Measurements from ENCODE around the gene MAPT.
"Not testable (repeated sequence)": the region's sequence is repeated elsewhere in the genome, so short reads cannot be mapped to it uniquely, and the experiment has no call there.

Gene MAPT

DNA sequence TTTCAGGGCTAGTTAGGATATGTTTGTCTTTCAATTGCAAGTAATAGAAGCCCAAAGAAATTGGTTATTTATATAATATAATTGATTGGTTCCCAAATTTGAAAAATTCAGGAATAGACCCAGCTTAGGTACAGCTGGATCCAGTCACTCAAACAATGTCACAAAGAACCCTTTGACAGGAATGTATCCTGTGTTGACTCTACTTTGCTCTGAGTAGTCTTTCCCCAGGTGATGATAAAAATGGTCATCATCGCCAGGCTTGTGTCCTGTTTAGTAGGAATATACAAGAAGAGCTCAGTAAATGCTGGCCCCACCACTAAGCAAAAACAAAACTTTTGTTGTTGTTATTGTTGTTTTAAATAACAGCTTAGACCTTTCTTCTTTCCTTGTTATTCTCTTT, 35.0 kb downstream of the MAPT start:
- DNase-seq (ENCODE audit: low spot score) = no peak

DNA sequence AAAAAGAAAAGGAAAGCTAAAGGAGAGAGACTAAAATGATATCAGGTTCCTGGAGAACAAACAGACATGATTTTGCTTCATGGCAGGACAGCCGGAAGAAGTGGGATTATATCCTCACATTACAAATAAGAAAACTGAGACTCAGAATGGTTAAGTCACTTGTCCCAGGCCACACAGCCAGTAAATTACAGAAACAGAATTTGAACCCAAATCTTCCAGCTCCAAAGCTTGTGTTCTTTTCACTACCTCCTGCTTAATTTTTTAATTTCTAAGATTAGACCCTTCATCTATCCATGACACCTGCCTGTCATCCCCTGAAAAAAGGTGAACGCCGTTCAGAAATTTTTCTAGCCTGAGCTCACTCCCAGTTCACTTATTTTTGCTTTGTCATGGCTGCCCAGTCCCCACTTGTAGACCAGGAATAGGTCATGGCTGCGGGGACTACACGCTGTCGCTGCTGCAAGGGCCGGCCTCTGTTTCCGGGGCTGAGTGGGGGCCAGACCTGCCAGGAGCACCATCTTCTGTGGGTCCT, 36.1 kb downstream of the MAPT start:
- DNase-seq (ENCODE audit: low spot score) = no peak

DNA sequence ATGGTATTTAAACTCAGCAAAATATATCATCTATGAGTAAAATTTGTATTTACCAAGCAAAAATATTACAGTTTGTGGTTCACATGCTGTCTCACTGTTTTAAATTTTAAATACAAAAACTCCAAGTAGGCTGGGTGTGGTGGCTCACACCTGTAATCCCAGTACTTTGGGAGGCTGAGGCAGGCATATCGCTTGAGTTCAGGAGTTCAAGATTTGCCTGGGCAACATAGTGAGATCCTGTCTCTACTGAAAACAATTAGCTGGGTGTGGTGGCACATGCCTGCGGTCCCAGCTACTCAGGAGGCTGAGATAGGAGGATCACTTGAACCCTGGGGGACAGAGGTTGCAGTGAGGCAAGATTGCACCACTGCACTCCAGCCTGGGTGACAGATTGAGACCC, 37.3 kb downstream of the MAPT start:
- no peak for DNase-seq (ENCODE audit: low spot score)

DNA sequence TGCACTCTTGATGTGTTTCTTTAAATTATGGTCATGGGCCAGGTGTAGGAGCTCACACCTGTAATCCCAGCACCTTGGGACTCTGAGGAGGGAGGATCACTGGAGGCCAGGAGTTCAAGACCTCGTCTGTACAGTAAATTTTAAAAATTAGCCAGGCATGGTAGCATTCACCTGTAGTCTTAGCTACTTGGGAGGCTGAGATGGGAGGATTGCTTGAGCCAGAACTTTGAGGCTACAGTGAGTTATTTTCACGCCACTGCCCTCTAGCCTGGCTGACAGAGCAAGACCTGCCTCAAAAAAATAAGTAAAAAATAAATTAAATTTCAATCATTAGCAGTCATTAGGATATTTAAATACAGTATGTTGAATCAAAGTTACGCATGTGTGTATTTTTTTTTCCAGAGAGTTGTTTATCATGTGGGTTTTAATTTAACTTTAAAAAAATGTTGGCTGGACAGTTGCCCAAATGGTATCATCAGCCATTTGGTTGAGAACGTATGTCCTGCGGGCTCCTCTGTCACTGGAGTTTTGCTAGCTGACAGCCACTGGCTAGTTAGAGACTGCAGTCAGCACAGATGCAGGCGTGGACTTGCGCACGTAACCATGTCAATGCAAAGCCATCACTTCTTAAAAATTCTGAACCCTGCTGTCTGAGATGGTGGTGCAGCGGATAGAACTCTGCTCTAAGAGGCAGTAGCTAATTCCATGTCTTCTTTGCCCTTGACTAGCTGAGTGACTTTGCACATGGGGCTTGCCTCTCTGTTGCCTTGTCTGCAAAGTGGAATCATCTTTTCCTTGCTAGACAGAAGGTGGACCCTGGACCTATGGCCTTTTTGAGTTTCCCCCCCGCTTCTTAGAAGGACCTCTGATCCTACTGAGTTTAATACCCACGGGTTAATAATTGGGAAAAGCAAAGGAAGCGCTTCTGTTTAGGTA, 40.0 kb downstream of the MAPT start:
- DNase-seq (ENCODE audit: low spot score) = no peak

DNA sequence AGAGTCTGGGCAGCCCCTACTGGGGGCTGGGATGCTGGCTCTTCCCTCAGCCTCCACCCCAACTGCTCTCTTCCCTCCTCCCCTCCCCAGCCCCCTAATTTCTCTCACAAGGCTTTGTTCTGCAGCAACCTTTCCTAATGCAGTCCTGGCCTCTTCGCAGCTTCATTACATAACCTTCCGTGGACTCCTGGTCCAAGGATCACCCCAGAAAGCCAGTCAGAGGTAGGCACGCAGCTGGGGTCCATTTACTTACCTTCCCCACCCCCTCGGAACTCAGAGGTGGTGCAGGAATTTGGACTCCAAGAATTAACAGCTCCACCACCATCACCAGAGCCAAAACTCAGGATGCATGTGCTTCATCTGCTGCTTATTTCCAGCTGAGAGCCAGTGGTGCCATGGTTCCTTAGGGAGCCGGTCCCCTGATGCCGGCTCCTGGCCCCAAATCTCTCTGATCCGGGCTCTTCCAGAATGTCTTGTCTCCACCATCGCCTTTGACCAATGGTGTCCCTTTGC, 40.9 kb downstream of the MAPT start:
- DNase-seq (ENCODE audit: low spot score) = no peak

DNA sequence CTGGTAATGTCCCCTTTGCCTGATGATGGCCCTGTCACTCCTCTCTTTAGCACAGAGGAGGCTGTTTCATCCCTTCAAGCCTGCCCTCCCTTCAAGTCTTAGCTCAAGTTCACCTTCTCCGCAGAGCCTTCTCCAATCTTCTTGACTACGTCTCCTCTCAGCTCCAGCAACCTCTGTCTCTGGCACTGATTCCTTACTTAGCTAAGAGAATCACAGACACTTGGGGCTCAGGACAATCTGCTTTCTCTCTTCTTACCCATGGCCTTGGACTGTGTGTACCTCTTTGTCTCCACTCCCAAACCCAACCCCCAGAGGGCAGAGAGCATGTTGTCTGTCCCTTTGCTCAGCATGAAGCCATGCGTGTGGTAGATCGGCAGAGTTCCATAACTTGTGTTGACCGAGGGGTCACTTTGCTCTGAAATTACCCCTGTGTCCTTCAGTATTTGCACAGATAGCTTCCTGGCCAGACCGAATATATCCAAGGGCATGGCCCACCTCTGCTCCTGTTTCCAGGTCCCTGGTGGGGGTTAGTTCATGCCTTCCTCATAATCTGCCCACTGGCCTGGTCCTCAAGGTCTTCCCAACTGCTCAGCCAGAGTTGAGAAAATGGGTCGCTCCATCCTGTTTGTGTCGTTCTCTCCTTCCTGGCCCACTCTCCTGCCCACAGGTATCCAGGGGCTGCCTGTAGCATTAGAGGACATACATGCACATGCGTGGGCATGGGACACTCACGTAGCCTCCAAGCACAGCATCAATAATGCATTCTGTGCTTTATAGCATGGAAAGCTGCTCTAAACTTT, 41.6 kb downstream of the MAPT start:
- no peak for DNase-seq (ENCODE audit: low spot score)

DNA sequence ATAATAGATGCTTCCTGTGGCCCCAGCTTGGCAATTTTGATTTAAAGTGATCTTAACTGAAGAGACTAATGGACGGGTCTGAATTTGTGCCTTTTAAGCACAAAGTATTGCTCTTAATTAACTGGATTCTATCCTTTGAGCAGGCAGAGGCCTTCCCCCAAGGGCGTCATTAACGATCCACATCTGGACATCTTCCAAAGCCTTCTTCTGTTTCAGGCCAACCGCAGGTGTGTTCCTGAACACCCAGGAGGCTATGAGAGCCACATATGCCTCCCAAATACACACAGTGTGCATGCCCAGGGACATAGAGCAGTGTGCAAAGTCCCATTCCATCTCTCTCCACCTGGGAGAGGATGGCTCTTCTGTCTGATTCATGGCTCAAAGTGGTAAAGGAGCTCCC, 42.3 kb downstream of the MAPT start:
- no peak for DNase-seq (ENCODE audit: low spot score)

DNA sequence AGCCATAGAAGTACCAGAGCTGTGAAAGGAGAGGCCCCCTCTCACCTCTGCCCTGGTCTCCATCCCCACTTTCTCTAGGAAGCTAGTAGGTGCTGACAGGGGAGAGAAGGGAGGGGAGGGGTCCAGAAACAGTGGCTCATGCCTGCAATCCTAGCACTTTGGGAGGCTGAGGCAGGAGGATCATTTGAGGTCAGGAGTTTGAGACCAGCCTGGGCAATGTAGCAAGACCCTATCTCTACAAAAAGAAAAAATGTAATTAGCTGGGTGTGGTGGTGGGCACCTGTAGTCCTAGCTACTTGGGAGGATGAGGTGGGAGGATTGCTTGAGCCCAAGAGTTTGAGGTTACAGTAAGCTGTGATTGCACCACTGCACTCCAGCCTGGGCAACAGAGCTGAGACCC, 42.8 kb downstream of the MAPT start:
- not testable (repeated sequence) for DNase-seq (ENCODE audit: low spot score)

DNA sequence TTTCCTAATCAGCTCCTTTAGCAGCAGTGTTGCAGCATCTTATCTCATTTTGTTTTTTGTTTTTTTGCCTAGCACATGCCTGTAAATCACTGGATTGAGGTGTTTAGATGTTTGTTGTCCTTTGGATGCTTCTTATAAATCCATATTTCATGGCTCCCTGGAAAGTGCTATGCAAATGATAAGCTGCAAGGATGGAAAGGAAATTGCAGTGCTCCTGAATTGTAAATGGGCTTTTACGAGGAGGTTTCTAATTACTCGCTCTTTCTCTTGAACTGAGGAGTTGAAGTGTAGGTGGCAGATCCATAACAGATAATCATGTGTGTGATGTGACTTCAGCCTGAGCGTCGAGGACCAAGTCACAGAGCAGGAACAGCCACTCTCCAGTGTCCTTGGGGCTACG, 45.0 kb downstream of the MAPT start:
- DNase-seq (ENCODE audit: low spot score) = no peak

DNA sequence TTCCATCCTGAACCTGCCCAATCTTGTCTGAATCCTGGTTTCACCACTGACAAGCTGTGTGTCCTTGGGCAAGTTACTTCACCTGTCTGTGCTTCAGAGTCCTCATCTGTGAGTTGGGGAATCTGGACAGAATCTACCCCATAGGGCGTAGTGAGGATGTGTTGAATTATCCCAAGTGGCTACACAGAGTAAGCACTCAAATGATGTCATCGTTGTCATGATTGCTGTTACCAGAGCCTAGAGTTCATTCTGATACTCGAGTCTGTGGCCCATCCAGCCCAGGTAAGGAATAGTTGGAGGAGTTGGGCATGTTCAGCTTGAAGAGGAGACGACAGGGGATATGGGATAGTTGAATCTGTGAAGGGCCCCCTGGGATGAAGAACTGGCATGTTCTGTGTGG, 45.9 kb downstream of the MAPT start:
- no peak for DNase-seq (ENCODE audit: low spot score)

DNA sequence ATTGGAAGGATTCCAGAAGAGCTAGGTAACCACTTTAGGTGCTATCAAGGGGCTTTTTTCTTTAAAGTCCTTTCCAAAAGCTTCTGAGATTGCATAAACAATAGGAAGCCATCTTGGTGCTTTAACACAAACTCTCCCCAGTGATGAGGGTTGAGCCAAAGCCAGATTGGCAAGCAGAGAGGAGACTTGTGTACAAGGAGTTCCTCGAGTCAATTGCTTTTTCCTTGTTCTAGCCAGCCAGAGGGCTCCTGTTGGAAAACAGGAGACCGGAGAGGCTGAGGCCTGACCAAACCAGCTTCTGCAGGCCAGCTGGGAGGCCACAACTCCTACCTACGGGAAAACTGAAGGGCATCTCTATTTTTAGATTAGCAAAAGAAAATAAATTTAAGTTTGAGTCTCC, 46.5 kb downstream of the MAPT start:
- no peak for DNase-seq (ENCODE audit: low spot score)

DNA sequence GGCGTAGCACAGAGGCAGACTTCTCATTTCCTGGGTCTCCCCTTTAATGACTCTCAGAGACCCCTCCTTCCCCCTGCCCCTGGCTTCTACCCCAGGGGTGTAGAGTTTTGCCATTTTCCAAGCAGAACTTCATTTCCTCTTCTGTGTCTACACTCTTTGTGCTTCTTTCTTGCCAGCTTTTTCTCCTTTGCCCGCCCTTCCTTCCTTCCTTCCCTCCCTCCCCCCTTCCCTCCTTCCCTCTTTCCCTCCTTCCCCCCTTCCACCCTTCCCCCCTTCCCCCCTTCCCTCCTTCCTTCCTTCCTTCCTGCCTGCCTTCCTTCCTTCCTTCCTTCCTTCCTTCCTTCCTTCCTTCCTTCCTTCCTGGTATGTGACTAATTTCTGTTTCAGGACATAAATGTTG, 47.0 kb downstream of the MAPT start:
- DNase-seq (ENCODE audit: low spot score) = no peak

DNA sequence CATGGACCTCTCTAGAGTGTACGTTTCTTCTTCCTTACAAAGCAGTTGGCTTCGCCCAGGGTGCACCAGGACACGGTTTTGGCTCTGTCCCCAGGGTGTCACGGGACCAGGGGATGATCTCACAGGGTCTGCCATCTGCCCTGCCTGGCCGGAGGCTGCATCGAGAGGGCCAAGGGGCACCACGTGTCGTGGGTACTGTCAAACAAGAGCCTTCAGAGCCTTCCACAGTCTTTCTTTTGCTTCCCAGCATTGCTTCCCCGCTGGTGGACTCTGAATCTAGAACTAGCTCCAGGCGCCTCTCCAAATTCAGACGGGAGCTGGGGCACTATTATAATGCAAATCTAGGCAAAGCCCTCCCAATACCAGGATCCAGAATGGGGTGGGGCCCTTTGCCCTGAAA, 47.9 kb downstream of the MAPT start:
- no peak for DNase-seq (ENCODE audit: low spot score)

DNA sequence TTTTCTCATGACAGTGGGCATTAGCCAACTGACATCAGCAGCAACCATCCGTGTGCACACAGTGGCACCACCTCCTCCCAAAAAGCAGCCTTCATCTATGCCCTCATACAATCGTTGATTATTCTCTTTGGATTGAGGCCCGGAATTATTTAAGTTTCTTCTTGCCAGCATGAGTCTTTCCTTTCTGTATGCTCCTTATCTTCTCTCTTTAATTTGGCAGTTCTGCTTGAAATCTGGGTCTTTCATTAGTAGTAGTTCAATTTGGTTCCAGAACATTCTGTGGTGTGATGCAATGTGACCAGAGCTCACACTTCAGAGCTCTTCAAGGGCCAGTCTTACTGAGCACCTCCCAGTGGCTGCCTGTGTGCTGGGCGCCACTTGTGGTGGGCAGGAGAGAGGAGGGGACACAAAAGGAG, 52.5 kb downstream of the MAPT start:
- DNase-seq (ENCODE audit: low spot score) = no peak

DNA sequence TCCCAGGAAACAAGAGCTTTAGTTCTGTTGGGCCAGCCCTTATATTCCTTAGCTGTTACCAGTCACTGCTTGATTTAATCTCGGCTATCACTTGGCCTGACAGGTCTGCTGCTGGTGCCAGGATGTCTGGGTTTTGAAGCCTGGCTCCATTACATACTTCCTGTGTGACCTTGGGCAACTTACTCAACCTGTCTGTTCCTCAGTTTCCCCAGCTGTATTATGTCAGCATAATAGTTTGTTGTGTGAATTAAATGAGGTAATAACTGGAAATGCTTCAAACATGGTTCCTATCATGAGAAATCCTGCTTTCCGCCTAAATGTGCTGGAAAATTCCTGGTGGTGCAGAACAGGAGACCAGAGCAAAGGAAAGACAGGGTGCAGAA, 54.1 kb downstream of the MAPT start:
- no peak for DNase-seq (ENCODE audit: low spot score)

DNA sequence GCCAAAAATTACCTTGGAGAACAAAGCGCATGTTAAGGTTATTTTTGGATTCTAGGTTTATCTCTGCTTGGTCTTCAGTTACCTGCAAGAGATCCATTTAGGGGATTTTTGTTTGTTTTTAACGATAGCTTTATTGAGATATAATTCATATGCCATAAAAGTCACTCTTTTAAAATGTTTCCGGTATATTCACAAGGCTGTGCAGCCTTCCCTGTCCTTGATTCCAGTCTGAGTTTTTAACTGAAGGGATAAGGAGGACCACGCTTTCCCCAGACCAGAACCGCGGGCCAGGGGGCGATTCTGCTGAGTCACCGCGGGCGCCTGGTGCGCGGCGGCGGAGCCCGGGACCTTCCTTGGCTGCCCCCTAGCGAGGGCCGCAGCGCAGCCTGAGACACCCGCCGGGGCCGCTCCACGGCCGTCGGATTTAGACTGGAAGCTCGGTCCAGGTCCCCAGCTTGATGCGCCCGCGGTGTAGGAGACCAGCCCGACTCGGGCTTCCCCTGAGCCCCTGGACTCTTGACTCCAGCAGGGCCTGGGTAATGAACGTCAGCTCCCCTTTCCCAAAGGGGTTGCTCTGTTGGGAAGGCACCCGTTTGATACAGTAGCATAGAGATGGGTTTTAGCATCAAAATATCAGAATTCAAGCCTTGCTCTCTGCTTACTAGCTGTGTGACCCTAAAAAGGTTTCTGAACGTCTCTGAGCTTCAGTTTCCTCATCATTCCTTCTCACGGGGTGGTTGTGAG, 54.7 kb downstream of the MAPT start:
- DNase-seq (ENCODE audit: low spot score) = peak; percentile 51

DNA sequence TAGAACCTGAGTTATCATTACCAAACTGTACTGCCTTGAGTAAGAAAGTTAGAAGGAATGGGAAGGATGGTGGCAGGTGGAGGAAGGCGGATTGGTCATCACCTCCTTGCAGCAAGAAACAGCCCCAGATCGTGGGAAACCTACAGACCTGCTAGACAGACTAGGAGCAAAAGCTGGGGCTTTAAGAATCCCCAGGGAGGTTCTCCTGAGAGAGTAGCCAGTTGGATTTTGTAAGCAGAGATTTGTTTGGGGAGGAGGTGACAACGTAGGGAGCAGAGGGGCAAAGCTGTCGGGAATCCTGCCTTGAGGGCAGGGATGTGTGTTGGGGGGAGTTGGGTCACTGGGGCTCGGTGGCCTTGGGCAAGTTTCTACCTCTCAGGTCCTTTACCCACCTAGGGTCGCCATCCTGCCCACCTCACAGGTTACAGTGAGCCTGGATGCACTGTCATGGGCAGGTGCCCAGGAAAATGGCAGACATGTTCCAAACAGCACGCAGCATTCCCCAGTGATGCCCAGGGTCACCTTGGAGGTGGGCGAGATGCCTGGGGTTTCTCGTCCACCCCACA, 55.5 kb downstream of the MAPT start:
- DNase-seq (ENCODE audit: low spot score) = no peak

DNA sequence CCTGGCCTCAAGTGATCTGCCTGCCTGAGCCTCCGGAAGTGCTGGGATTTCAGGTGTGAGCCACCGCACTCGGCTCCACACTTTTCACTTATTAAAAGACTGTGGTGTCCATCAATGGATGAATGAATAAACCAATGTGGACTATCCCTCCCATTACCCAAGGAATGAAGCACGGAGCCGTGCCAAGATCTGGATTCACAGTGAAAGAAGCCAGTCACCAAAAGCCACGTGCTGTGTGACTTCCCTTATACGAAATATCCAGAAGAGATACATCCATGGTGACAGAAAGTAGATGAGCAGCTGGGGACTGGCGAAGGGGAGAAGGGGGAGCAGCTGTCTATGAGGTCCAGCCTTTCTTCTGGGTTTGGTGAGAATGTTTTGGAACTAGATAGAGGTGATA, 56.5 kb downstream of the MAPT start:
- DNase-seq (ENCODE audit: low spot score) = no peak

DNA sequence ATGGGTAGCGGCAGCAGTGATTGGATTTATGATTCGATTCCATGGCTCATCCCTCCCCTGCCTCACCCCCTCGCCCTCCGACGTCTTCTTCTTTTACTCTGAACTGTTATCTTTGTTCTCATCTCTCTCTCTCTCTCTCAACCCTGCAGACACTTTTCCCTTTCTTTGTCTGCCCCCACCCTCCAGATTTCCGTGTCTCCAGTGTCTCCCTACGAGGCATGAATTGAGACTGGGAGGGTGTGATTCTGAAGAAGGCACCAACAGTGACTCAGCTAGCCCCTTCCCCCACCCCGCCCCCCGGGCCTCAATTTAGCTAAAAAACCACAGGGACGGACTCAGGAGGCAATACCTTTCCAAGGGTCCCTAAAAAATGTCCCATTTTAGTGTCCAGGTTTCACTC, 57.0 kb downstream of the MAPT start:
- DNase-seq (ENCODE audit: low spot score) = no peak

DNA sequence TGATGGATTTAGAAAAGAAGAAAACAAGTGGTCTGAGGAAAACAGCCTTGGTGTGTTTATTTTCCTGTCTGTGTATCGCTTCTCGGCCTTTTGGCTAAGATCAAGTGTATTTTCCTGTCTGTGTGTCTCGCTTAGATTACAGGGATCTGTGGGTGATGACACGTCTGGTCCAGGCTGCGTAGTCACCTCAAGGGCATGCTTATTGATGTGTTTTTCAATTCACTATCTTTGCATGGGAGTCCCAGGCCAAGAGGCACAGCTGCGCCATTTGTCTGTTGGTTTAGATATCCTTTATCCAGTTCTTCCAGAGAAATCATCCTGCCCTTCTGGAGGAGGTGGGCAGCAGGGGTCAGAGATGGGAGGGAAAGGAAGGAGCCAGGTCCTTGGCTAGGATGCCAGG, 57.6 kb downstream of the MAPT start:
- no peak for DNase-seq (ENCODE audit: low spot score)

DNA sequence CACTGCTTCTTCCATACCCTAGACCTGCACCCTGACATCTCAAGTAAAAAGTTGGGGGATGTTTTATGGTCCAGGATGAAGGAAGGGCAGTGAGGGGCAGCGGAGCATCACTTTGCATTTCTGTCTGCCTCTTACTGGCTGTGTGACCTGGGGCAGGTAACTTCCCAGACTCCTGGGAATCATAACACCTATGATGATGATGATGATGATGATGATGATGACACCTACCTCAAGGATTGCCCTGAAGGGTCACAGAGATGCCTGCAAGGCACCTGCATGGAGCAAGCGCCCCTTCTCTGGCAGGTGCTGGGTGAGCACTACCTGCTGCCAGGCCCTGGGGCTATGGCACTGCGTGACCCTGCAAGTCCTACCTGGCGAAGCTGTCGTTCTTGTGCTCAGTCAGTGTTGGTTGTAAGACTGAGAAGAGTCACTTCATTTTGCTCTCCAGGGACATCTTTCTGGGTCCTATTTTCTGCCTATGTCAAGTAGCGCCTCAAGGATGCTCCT, 58.5 kb downstream of the MAPT start:
- no peak for DNase-seq (ENCODE audit: low spot score)

DNA sequence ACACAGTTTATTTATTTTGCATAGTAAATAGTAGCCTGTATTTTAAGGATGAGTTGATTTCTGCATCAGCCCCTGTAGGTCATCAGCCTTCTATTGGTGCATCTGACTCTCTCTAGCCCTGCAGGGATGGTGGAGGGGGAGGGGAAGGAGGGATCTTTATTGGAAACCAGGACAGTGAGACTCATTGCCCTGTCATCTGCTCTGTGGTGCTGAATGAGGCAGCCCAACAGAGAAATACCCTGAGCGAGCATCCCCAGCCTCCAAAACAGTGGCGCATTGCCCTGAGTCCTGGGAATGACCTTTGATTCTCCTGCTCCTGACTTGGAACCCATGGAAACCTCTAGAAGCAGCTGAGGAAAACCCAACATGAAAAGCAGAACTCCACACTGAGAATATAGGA, 59.2 kb downstream of the MAPT start:
- no peak for DNase-seq (ENCODE audit: low spot score)

Measured in CD4-positive, alpha-beta T cell treated with Interleukin-15 for 4 hours (primary cell).